SK-N-SH treated with all-trans-retinoic acid at 6 μM for 48 hours (cell line): ENCODE data around the gene AADACL4.

Experiments used
- ATAC-seq: fragments of 200-7000 bp; cut with Tn5 transposase; 3 replicates; pipeline ENCODE4 v1.9.1; 2020; ENCODE audit warnings: mild to moderate bottlenecking, moderate library complexity
- ARNTL ChIP-seq: fragments of 450-650 bp; formaldehyde crosslinking; IDR thresholded peaks from 2 replicates; pipeline ENCODE4 v1.5.0; 2020; ENCODE audit warnings: low read depth, mild to moderate bottlenecking, moderate library complexity, borderline replicate concordance
- BACH2 ChIP-seq: fragments of 250-450 bp; sonication (Bioruptor Pico); IDR thresholded peaks from 2 replicates; pipeline ENCODE4 v1.9.0; 2021; ENCODE audit warnings: mild to moderate bottlenecking, borderline replicate concordance
- CREB5 ChIP-seq: fragments of 250-450 bp; sonication (Bioruptor Pico); IDR thresholded peaks from 2 replicates; pipeline ENCODE4 v1.5.1; 2020; ENCODE audit warnings: low read depth, mild to moderate bottlenecking, moderate library complexity
- CSDC2 ChIP-seq: fragments of 250-450 bp; sonication (Bioruptor Pico); IDR thresholded peaks from 2 replicates; pipeline ENCODE4 v1.5.0; 2020; ENCODE audit warnings: mild to moderate bottlenecking, moderate library complexity
- CSRNP3 ChIP-seq: fragments of 250-450 bp; sonication (Bioruptor Pico); IDR thresholded peaks from 2 replicates; pipeline ENCODE4 v1.5.1; 2021; ENCODE audit warnings: mild to moderate bottlenecking, moderate library complexity
- ESRRG ChIP-seq: fragments of 250-450 bp; sonication (Bioruptor Pico); IDR thresholded peaks from 2 replicates; pipeline ENCODE4 v1.6.1; 2021; ENCODE audit warnings: mild to moderate bottlenecking
- GLIS3 ChIP-seq: fragments of 250-450 bp; sonication (Bioruptor Pico); IDR thresholded peaks from 2 replicates; pipeline ENCODE4 v1.5.0; 2020; ENCODE audit warnings: mild to moderate bottlenecking, moderate library complexity
- ISL1 ChIP-seq: fragments of 250-450 bp; sonication (Bioruptor Pico); IDR thresholded peaks from 2 replicates; pipeline ENCODE4 v2.1.2; 2022; ENCODE audit warnings: mild to moderate bottlenecking, moderate library complexity
- OSR1 ChIP-seq: fragments of 250-450 bp; sonication (Bioruptor Pico); IDR thresholded peaks from 2 replicates; pipeline ENCODE4 v1.8.0; 2022; ENCODE audit warnings: moderate library complexity, mild to moderate bottlenecking, inconsistent platforms
- PATZ1 ChIP-seq: fragments of 250-450 bp; sonication (Bioruptor Pico); IDR thresholded peaks from 2 replicates; pipeline ENCODE4 v1.8.0; 2020; ENCODE audit warnings: mild to moderate bottlenecking, moderate library complexity, borderline replicate concordance
- POU6F1 ChIP-seq: fragments of 250-450 bp; sonication (Bioruptor Pico); IDR thresholded peaks from 2 replicates; pipeline ENCODE4 v1.8.0; 2021; ENCODE audit warnings: low read depth, mild to moderate bottlenecking, moderate library complexity, borderline replicate concordance
- PPARA ChIP-seq: fragments of 250-450 bp; sonication (Bioruptor Pico); IDR thresholded peaks from 2 replicates; pipeline ENCODE4 v1.5.0; 2020; ENCODE audit warnings: mild to moderate bottlenecking, borderline replicate concordance
- RARB ChIP-seq: fragments of 250-450 bp; sonication (Bioruptor Pico); IDR thresholded peaks from 2 replicates; pipeline ENCODE4 v1.8.0; 2021; ENCODE audit warnings: mild to moderate bottlenecking, moderate library complexity
- SNAI2 ChIP-seq: fragments of 250-450 bp; sonication (Bioruptor Pico); IDR thresholded peaks from 2 replicates; pipeline ENCODE4 v1.5.0; 2020; ENCODE audit warnings: mild to moderate bottlenecking, moderate library complexity
- TCF4 ChIP-seq: fragments of 250-450 bp; sonication (Bioruptor Pico); IDR thresholded peaks from 2 replicates; pipeline ENCODE4 v1.8.0; 2021; ENCODE audit warnings: mild to moderate bottlenecking, moderate library complexity, borderline replicate concordance
- TOX ChIP-seq: fragments of 250-450 bp; sonication (Bioruptor Pico); IDR thresholded peaks from 2 replicates; pipeline ENCODE4 v1.8.0; 2021; ENCODE audit warnings: mild to moderate bottlenecking, moderate library complexity, borderline replicate concordance
- ZC3H10 ChIP-seq: fragments of 250-450 bp; sonication (Bioruptor Pico); IDR thresholded peaks from 2 replicates; pipeline ENCODE4 v1.5.1; 2021; ENCODE audit warnings: mild to moderate bottlenecking, moderate library complexity
- ZFP3 ChIP-seq: fragments of 250-450 bp; sonication (Bioruptor Pico); IDR thresholded peaks from 2 replicates; pipeline ENCODE4 v1.5.0; 2020; ENCODE audit warnings: mild to moderate bottlenecking, moderate library complexity
- ZFP30 ChIP-seq: fragments of 450-650 bp; formaldehyde crosslinking; IDR thresholded peaks from 2 replicates; pipeline ENCODE4 v1.5.0; 2022; ENCODE audit warnings: mild to moderate bottlenecking, moderate library complexity
- ZNF565 ChIP-seq: fragments of 450-650 bp; formaldehyde crosslinking; conservative IDR thresholded peaks from 2 replicates; pipeline ENCODE4 v1.5.0; 2020; ENCODE audit warnings: low read depth, mild to moderate bottlenecking, moderate library complexity
- ZNF70 ChIP-seq: fragments of 450-650 bp; formaldehyde crosslinking; IDR thresholded peaks from 2 replicates; pipeline ENCODE4 v1.5.0; 2020; ENCODE audit warnings: mild to moderate bottlenecking, moderate library complexity
- ZNF8 ChIP-seq: fragments of 450-650 bp; formaldehyde crosslinking; IDR thresholded peaks from 2 replicates; pipeline ENCODE4 v1.5.0; 2020; ENCODE audit warnings: mild to moderate bottlenecking, moderate library complexity
- TF ChIP-seq, protein P1 (sequence below): fragments of 250-450 bp; sonication (Bioruptor Pico); IDR thresholded peaks from 2 replicates; pipeline ENCODE4 v1.5.0; 2020; ENCODE audit warnings: mild to moderate bottlenecking, moderate library complexity

Gene AADACL4

GRCh38 chr1:12608311-12608957, 35.5 kb upstream of the AADACL4 start:
- no peak for ATAC-seq
- TF ChIP-seq CSDC2 (CRISPR knock-in tag), result no peak
- 0 out of 2 replicates have a peak, but pooled peaks have one; percentile 51 for TF ChIP-seq CSRNP3 (CRISPR knock-in tag)
- 0 out of 2 replicates have a peak, but pooled peaks have one; percentile 2 for TF ChIP-seq CREB5
- TF ChIP-seq, protein P1, sequence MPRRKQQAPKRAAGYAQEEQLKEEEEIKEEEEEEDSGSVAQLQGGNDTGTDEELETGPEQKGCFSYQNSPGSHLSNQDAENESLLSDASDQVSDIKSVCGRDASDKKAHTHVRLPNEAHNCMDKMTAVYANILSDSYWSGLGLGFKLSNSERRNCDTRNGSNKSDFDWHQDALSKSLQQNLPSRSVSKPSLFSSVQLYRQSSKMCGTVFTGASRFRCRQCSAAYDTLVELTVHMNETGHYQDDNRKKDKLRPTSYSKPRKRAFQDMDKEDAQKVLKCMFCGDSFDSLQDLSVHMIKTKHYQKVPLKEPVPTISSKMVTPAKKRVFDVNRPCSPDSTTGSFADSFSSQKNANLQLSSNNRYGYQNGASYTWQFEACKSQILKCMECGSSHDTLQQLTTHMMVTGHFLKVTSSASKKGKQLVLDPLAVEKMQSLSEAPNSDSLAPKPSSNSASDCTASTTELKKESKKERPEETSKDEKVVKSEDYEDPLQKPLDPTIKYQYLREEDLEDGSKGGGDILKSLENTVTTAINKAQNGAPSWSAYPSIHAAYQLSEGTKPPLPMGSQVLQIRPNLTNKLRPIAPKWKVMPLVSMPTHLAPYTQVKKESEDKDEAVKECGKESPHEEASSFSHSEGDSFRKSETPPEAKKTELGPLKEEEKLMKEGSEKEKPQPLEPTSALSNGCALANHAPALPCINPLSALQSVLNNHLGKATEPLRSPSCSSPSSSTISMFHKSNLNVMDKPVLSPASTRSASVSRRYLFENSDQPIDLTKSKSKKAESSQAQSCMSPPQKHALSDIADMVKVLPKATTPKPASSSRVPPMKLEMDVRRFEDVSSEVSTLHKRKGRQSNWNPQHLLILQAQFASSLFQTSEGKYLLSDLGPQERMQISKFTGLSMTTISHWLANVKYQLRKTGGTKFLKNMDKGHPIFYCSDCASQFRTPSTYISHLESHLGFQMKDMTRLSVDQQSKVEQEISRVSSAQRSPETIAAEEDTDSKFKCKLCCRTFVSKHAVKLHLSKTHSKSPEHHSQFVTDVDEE (CRISPR knock-in tag), result no peak
- peak; percentile 17 for TF ChIP-seq RARB
- TF ChIP-seq, all 23 proteins: peak for 3

DNA sequence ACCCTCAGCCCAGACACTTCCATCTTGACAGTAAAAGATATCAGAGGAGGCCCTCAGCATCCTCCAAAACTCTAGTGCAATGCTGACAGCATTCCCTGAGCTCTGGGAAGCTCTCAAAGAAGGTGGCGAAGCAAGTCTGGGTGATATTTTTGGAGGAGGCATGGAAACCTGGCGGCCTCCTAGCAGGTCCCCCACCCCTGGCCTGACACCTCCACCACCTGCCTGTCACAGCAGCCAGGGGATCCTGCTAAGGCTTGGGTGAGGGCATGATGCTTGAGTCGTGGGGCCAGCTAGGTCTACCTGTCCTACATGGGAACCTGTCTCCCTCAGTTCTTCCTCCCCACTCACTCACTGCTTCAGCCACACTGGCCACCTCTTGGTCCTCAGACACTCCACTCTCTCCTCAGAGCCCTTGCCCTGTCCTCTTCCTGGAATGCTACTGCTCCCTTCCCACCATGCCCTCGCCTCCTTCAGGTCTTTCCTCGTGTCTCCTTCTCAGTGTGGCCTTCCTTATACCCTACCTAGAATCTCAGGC, 34.3 kb upstream of the AADACL4 start:
- no peak for ATAC-seq
- TF ChIP-seq PPARA (CRISPR knock-in tag) (no peak), OSR1 (CRISPR knock-in tag) (no peak), RARB (peak; percentile 78; the same call in 1 of the 2 replicates), ZNF8 (CRISPR knock-in tag) (no peak), POU6F1 (CRISPR knock-in tag) (no peak), BACH2 (CRISPR knock-in tag) (no peak), ZNF70 (CRISPR knock-in tag) (peak; percentile 9; the same call in 1 of the 2 replicates), ESRRG (CRISPR knock-in tag) (no peak), CREB5 (peak; percentile 41; the same call in 1 of the 2 replicates), PATZ1 (CRISPR knock-in tag) (no peak), ZFP3 (no peak), ZC3H10 (CRISPR knock-in tag) (no peak), TOX (CRISPR knock-in tag) (no peak; the same call in none of the 2 replicates), ZFP30 (CRISPR knock-in tag) (no peak), CSRNP3 (CRISPR knock-in tag) (peak; percentile 8), ZNF565 (CRISPR knock-in tag) (no peak), TCF4 (CRISPR knock-in tag) (no peak), CSDC2 (CRISPR knock-in tag) (no peak), ARNTL (no peak), SNAI2 (no peak), ISL1 (CRISPR knock-in tag) (no peak), GLIS3 (CRISPR knock-in tag) (no peak)
- TF ChIP-seq, protein P1 (CRISPR knock-in tag), result no peak
